AG09319 (cell line): Measurements from ENCODE around the gene PACS2.

ENCODE experiments used
- DNase-seq: peaks from one replicate; pipeline ENCODE4 v3.0.0-alpha.2; 2010; ENCODE audit warnings: low read depth; ENCODE audit errors: extremely low read depth
- CTCF ChIP-seq: IDR thresholded peaks from 2 replicates; pipeline ENCODE4 v1.5.1; 2011; ENCODE audit warnings: low read depth, mild to moderate bottlenecking, inconsistent platforms, low read length, moderate library complexity

The PACS2 gene

DNA sequence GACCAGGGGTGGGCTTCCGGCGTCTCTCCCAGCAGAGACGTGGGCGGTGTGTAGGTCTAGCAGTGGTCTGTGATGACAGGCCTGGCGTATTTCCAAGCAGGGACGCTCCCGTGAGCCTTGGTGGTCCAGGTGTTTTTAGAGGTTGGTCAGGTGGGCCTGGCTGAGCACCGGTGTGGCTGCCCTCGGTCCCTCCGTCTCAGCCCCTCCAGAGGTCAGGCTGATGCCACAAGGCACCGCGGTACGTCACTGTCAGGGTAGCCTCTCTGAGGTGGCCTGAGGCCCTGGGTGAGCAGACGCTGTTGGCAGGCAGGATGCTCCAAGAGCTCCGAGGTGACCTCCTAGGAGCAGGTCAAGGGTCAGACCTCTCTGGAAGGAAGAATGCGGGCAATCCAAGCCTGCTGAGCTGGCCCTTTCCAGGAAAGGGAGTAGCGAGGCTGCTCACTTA is 118.6 kb downstream of the PACS2 start:
- TF ChIP-seq CTCF = no peak
- no peak for DNase-seq

DNA sequence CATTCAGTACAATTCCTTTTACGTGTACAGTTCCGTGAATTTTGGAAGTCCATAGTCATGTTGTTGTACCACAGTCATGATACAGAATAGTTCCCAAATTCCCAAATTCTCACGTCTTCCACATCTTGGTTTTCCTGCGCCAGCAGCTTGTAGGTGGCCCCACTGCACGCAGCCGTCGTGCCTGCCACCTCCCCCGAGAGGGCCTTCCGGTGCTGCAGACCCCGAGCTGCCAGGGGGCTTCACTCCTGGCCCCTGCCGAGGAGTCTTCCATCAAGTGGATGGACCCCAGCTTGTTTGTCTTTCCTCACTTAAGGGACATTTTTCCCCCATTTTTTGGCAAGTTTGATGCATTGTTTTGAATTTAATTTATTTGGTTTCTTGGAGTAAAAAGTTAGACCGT is 121.9 kb downstream of the PACS2 start:
- TF ChIP-seq CTCF = no peak
- DNase-seq = no peak

DNA sequence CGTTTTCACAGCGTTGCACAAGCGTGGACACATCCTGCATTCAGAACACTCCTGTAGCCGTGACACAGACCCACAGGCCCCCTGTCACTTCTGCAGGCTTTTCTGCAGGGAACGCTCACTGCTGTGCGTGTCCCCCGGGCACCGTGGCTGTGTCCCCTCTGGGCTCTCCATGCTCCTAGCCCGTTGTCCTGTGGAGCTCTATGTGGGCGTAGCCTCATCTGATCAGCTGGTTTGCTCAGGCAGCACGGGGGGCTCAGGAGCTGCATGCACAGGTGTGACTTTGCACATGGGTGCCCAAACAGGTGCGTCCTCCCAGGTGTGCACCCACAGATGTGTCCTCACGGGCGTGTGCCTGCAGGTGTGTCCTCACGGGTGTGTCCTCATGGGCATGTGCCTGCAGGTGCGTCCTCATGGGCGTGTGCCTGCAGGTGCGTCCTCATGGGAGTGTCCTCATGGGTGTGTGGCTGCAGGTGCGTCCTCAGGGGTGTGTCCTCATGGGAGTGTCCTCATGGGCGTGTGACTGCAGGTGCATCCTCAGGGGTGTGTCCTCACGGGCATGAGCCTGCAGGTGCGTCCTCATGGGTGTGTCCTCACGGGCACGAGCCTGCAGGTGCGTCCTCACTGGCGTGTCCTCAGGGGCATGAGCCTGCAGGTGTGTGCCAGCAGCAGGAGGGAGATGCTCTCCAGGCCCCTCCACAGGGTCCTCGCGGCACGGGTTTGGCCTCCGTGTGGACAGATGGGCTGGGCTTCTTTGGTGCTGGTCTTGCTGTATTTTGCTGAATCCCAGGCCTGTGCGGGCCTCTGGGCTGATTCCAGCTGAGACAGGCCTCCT is 122.6 kb downstream of the PACS2 start:
- no peak for TF ChIP-seq CTCF
- no peak for DNase-seq

DNA sequence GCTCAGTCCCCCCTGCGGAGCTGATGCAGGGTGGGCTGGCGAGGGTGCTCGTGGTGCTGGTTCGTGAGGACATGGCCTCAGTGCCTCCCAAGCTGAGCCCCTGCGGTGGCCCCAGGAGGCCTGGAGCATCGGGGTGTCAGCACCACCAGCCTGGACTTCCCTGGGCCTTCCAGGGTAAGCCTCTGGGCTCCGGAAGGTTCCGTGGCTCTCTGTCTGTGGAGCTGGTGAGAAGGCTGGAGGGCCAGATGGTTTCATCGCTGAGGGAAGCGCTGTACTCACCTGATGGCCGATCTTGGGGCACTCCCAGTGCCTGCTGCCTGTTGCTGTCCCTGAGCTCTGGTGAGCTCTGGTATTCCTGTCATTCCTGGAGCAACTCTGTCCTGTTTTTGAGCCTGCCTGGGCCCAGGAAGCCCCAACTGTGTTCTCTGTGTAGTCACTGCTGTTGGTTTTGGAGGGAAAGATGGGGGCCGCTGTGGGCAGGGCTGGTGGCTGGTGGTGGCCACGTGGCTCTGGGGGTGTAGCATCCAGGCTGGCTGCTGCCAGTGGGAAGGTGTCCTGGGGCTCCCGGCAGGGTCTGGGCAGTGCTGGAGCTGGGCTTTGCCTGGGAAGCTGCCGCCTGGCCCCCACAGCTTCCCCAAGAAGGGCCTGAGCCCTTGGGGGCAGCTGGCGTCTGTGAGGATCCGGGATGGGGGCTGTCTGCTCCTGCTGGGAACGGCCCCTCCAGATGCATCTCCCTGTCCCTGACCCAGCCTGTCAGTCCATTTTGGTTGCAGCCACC is 123.4 kb downstream of the PACS2 start:
- TF ChIP-seq CTCF = no peak
- no peak for DNase-seq

DNA sequence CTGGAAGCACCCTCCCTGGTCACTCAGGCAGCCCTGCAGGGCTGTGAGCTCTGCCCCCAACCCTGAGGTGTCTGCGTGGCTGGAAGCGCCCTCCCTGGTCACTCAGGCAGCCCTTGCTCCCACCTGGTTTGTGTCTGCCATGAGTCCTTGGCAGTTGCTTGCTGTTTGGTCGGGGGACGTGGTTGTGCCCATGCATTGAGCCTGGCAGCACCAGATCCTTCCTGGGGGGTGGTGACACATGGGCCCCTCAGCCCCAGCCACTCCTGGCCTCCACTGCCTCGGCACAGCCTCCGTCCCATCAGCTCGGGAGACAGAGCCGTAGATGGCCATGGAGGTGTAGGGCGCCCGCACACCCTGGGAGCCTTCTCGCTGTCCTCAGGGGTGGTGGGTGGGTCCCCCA is 124.6 kb downstream of the PACS2 start:
- DNase-seq = no peak
- no peak for TF ChIP-seq CTCF

GRCh38 chr14:105439710-105440553 is 125.4 kb downstream of the PACS2 start:
- DNase-seq = no peak
- TF ChIP-seq CTCF = no peak; the same call in 1 of the 2 replicates
